ENCODE measurements around the gene PAMR1. TPM values are rescaled to one million over a fixed set of nuclear protein-coding genes. Genes with fewer than 3 reads are reported as not detected.

PAMR1 gene
- polyA plus RNA-seq, 4 donors: 1.4 to 4.9 (median 4.6) TPM; not detected in 1

- no peak for FAIRE-seq
- H3K4me3 ChIP-seq (ENCODE audit: low read depth in 1 of 3, low read length in 3 of 3): no peak overlapping the region
- H3K36me3 ChIP-seq (ENCODE audit: control insufficient read depth in 3 of 3, insufficient read depth in 2 of 3, low read depth in 1 of 3, low read length in 3 of 3): no peaks in the 10 kb centered on the region
- H3K4me1 ChIP-seq (ENCODE audit: control insufficient read depth in 3 of 3, insufficient read depth in 2 of 3, low read depth in 1 of 3, low read length in 2 of 3): peaks cover 0 to 8% (median 0%) of the 10 kb centered on the region in 3 donors
- WGBS, 3 donors: 35 to 75% (median 57%) methylated on average over 7 of the region's 7 CpGs
- H3K27ac ChIP-seq (ENCODE audit: low read depth in 1 of 3, low read length in 2 of 3): peak overlapping the region in 1 of 3 donors; percentile 40
- DNase-seq: peak; percentile 11 to 35
- peaks cover 0 to 3% (median 2%) of the 10 kb centered on the region in 3 donors for H3K27me3 ChIP-seq (ENCODE audit: control insufficient read depth in 3 of 3, insufficient read depth in 3 of 3, low read length in 3 of 3)
- H3K9me3 ChIP-seq (ENCODE audit: control insufficient read depth in 2 of 2, insufficient read depth in 1 of 2, low read depth in 1 of 2, low read length in 1 of 2): no peaks in the 10 kb centered on the region
Observed at GRCh38 chr11:35473795-35474374, 51.5 kb downstream of the PAMR1 start.

GRCh38 chr11:35470616-35471015 lies 54.8 kb downstream of the PAMR1 start:
- Histone ChIP-seq H3K9me3 (ENCODE audit: control insufficient read depth in 2 of 2, insufficient read depth in 1 of 2, low read depth in 1 of 2, low read length in 1 of 2) (no peaks in the 10 kb centered on the region), H3K27me3 (ENCODE audit: control insufficient read depth in 3 of 3, insufficient read depth in 3 of 3, low read length in 3 of 3) (peaks cover 0 to 3% (median 2%) of the 10 kb centered on the region in 3 donors), H3K27ac (ENCODE audit: low read depth in 1 of 3, low read length in 2 of 3) (no peak overlapping the region), H3K4me1 (ENCODE audit: control insufficient read depth in 3 of 3, insufficient read depth in 2 of 3, low read depth in 1 of 3, low read length in 2 of 3) (peaks cover 0 to 4% (median 0%) of the 10 kb centered on the region in 3 donors), H3K36me3 (ENCODE audit: control insufficient read depth in 3 of 3, insufficient read depth in 2 of 3, low read depth in 1 of 3, low read length in 3 of 3) (no peaks in the 10 kb centered on the region), H3K4me3 (ENCODE audit: low read depth in 1 of 3, low read length in 3 of 3) (no peak overlapping the region)
- no peak for DNase-seq
- WGBS, 3 donors: 86 to 94% (median 90%) methylated on average over 13 of the region's 13 CpGs
- FAIRE-seq: no peak

- Histone ChIP-seq H3K9me3 (ENCODE audit: control insufficient read depth in 2 of 2, insufficient read depth in 1 of 2, low read depth in 1 of 2, low read length in 1 of 2) (no peaks in the 10 kb centered on the region), H3K4me1 (ENCODE audit: control insufficient read depth in 3 of 3, insufficient read depth in 2 of 3, low read depth in 1 of 3, low read length in 2 of 3) (no peaks in the 10 kb centered on the region), H3K27me3 (ENCODE audit: control insufficient read depth in 3 of 3, insufficient read depth in 3 of 3, low read length in 3 of 3) (peaks cover 0 to 7% (median 2%) of the 10 kb centered on the region in 3 donors), H3K4me3 (ENCODE audit: low read depth in 1 of 3, low read length in 3 of 3) (no peak overlapping the region), H3K27ac (ENCODE audit: low read depth in 1 of 3, low read length in 2 of 3) (no peak overlapping the region), H3K36me3 (ENCODE audit: control insufficient read depth in 3 of 3, insufficient read depth in 2 of 3, low read depth in 1 of 3, low read length in 3 of 3) (no peaks in the 10 kb centered on the region)
- WGBS, 3 donors: 63 to 82% (median 75%) methylated on average over 3 of the region's 3 CpGs
- no peak for DNase-seq
- no peak for FAIRE-seq
Observed at GRCh38 chr11:35466058-35466457, 59.4 kb downstream of the PAMR1 start.

- H3K4me1 ChIP-seq (ENCODE audit: control insufficient read depth in 3 of 3, insufficient read depth in 2 of 3, low read depth in 1 of 3, low read length in 2 of 3): no peaks in the 10 kb centered on the region
- no peak overlapping the region for H3K4me3 ChIP-seq (ENCODE audit: low read depth in 1 of 3, low read length in 3 of 3)
- no peaks in the 10 kb centered on the region for H3K9me3 ChIP-seq (ENCODE audit: control insufficient read depth in 2 of 2, insufficient read depth in 1 of 2, low read depth in 1 of 2, low read length in 1 of 2)
- FAIRE-seq (no peak), DNase-seq (no peak)
- no peaks in the 10 kb centered on the region for H3K36me3 ChIP-seq (ENCODE audit: control insufficient read depth in 3 of 3, insufficient read depth in 2 of 3, low read depth in 1 of 3, low read length in 3 of 3)
- peaks cover 0 to 7% (median 0%) of the 10 kb centered on the region in 3 donors for H3K27me3 ChIP-seq (ENCODE audit: control insufficient read depth in 3 of 3, insufficient read depth in 3 of 3, low read length in 3 of 3)
- H3K27ac ChIP-seq (ENCODE audit: low read depth in 1 of 3, low read length in 2 of 3): no peak overlapping the region
- 93 to 100% (median 96%) methylated on average over 1 of the region's 1 CpG for WGBS, 3 donors
Observed at GRCh38 chr11:35464308-35464707, 61.1 kb downstream of the PAMR1 start.

GRCh38 chr11:35463331-35463751 lies 62.1 kb downstream of the PAMR1 start:
- DNase-seq (no peak), FAIRE-seq (no peak)
- Histone ChIP-seq H3K4me1 (ENCODE audit: control insufficient read depth in 3 of 3, insufficient read depth in 2 of 3, low read depth in 1 of 3, low read length in 2 of 3) (no peaks in the 10 kb centered on the region), H3K9me3 (ENCODE audit: control insufficient read depth in 2 of 2, insufficient read depth in 1 of 2, low read depth in 1 of 2, low read length in 1 of 2) (no peaks in the 10 kb centered on the region), H3K4me3 (ENCODE audit: low read depth in 1 of 3, low read length in 3 of 3) (no peak overlapping the region), H3K27ac (ENCODE audit: low read depth in 1 of 3, low read length in 2 of 3) (no peak overlapping the region), H3K36me3 (ENCODE audit: control insufficient read depth in 3 of 3, insufficient read depth in 2 of 3, low read depth in 1 of 3, low read length in 3 of 3) (no peaks in the 10 kb centered on the region), H3K27me3 (ENCODE audit: control insufficient read depth in 3 of 3, insufficient read depth in 3 of 3, low read length in 3 of 3) (peaks cover 0 to 7% (median 0%) of the 10 kb centered on the region in 3 donors)
- WGBS, 3 donors: 69 to 76% (median 71%) methylated on average over 13 of the region's 13 CpGs

GRCh38 chr11:35461917-35462538 lies 63.4 kb downstream of the PAMR1 start:
- WGBS, 3 donors: 63 to 74% (median 69%) methylated on average over 2 of the region's 2 CpGs
- H3K27me3 ChIP-seq (ENCODE audit: control insufficient read depth in 3 of 3, insufficient read depth in 3 of 3, low read length in 3 of 3): peaks cover 0 to 9% (median 0%) of the 10 kb centered on the region in 3 donors
- H3K27ac ChIP-seq (ENCODE audit: low read depth in 1 of 3, low read length in 2 of 3): no peak overlapping the region
- DNase-seq: no peak
- no peaks in the 10 kb centered on the region for H3K36me3 ChIP-seq (ENCODE audit: control insufficient read depth in 3 of 3, insufficient read depth in 2 of 3, low read depth in 1 of 3, low read length in 3 of 3)
- H3K9me3 ChIP-seq (ENCODE audit: control insufficient read depth in 2 of 2, insufficient read depth in 1 of 2, low read depth in 1 of 2, low read length in 1 of 2): no peaks in the 10 kb centered on the region
- H3K4me3 ChIP-seq (ENCODE audit: low read depth in 1 of 3, low read length in 3 of 3): no peak overlapping the region
- no peaks in the 10 kb centered on the region for H3K4me1 ChIP-seq (ENCODE audit: control insufficient read depth in 3 of 3, insufficient read depth in 2 of 3, low read depth in 1 of 3, low read length in 2 of 3)
- no peak for FAIRE-seq

GRCh38 chr11:35459489-35459888 lies 65.9 kb downstream of the PAMR1 start:
- H3K4me1 ChIP-seq (ENCODE audit: control insufficient read depth in 3 of 3, insufficient read depth in 2 of 3, low read depth in 1 of 3, low read length in 2 of 3): no peaks in the 10 kb centered on the region
- H3K36me3 ChIP-seq (ENCODE audit: control insufficient read depth in 3 of 3, insufficient read depth in 2 of 3, low read depth in 1 of 3, low read length in 3 of 3): no peaks in the 10 kb centered on the region
- DNase-seq (no peak), FAIRE-seq (no peak)
- H3K9me3 ChIP-seq (ENCODE audit: control insufficient read depth in 2 of 2, insufficient read depth in 1 of 2, low read depth in 1 of 2, low read length in 1 of 2): no peaks in the 10 kb centered on the region
- H3K27me3 ChIP-seq (ENCODE audit: control insufficient read depth in 3 of 3, insufficient read depth in 3 of 3, low read length in 3 of 3): peaks cover 0 to 10% (median 0%) of the 10 kb centered on the region in 3 donors
- H3K4me3 ChIP-seq (ENCODE audit: low read depth in 1 of 3, low read length in 3 of 3): no peak overlapping the region
- no peak overlapping the region for H3K27ac ChIP-seq (ENCODE audit: low read depth in 1 of 3, low read length in 2 of 3)
- WGBS, 3 donors: 81 to 96% (median 93%) methylated on average over 1 of the region's 1 CpG

- Histone ChIP-seq H3K27ac (ENCODE audit: low read depth in 1 of 3, low read length in 2 of 3) (no peak overlapping the region), H3K4me1 (ENCODE audit: control insufficient read depth in 3 of 3, insufficient read depth in 2 of 3, low read depth in 1 of 3, low read length in 2 of 3) (no peaks in the 10 kb centered on the region), H3K36me3 (ENCODE audit: control insufficient read depth in 3 of 3, insufficient read depth in 2 of 3, low read depth in 1 of 3, low read length in 3 of 3) (no peaks in the 10 kb centered on the region), H3K9me3 (ENCODE audit: control insufficient read depth in 2 of 2, insufficient read depth in 1 of 2, low read depth in 1 of 2, low read length in 1 of 2) (no peaks in the 10 kb centered on the region), H3K27me3 (ENCODE audit: control insufficient read depth in 3 of 3, insufficient read depth in 3 of 3, low read length in 3 of 3) (peaks cover 0 to 7% (median 0%) of the 10 kb centered on the region in 3 donors), H3K4me3 (ENCODE audit: low read depth in 1 of 3, low read length in 3 of 3) (no peak overlapping the region)
- WGBS, 3 donors: 77 to 81% (median 77%) methylated on average over 3 of the region's 3 CpGs
- no peak for FAIRE-seq
- DNase-seq: no peak
Observed at GRCh38 chr11:35458846-35459245, 66.6 kb downstream of the PAMR1 start.
